ENCODE measurements around the gene XKR8. TPM values are rescaled to one million over a fixed set of nuclear protein-coding genes. Genes with fewer than 3 reads are reported as not detected.

Gene XKR8
- total RNA-seq, 2 donors from 2014 or later: 7.1 to 9.8 TPM

DNA sequence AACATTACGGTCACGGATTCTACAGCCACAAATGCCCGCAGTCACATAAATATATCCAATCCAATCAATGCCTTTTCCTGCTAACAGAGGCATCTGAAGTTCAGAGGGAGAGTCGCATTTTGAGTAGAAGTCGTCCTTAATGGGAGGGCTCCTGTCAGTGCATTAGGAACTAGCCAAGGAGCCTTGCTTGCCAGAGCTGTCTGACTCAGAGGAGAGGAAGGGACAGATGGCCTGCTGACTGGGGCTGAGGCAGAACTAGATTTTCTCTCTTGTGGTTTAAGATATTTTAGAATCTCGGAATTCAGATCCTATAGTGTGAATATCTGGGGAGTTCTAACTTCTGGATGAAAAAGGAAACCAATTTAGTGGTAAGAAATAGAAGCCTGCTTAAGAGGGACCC, 10.6 kb downstream of the XKR8 start:
- TF ChIP-seq, protein P1, sequence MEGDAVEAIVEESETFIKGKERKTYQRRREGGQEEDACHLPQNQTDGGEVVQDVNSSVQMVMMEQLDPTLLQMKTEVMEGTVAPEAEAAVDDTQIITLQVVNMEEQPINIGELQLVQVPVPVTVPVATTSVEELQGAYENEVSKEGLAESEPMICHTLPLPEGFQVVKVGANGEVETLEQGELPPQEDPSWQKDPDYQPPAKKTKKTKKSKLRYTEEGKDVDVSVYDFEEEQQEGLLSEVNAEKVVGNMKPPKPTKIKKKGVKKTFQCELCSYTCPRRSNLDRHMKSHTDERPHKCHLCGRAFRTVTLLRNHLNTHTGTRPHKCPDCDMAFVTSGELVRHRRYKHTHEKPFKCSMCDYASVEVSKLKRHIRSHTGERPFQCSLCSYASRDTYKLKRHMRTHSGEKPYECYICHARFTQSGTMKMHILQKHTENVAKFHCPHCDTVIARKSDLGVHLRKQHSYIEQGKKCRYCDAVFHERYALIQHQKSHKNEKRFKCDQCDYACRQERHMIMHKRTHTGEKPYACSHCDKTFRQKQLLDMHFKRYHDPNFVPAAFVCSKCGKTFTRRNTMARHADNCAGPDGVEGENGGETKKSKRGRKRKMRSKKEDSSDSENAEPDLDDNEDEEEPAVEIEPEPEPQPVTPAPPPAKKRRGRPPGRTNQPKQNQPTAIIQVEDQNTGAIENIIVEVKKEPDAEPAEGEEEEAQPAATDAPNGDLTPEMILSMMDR (IDR thresholded peaks at IDR 0.05): no peak
- Histone ChIP-seq H3K36me3 (peaks cover 5% of the 10 kb centered on the region), H3K9ac (ENCODE audit: low read depth in 2 of 2, low read length in 2 of 2) (no peak overlapping the region), H3K27ac (no peak overlapping the region), H3K9me3 (no peaks in the 10 kb centered on the region), H3K4me3 (no peak overlapping the region), H3K4me1 (no peaks in the 10 kb centered on the region), H3K27me3 (no peaks in the 10 kb centered on the region)
- no peak for DNase-seq
- intact Hi-C loops (cut with DNase I): no loop called here

- TF ChIP-seq, protein P1 (IDR thresholded peaks at IDR 0.05): no peak
- intact Hi-C loops (cut with DNase I): no loop called here
- no peaks in the 10 kb centered on the region for H3K9me3 ChIP-seq
- H3K9ac ChIP-seq (ENCODE audit: low read depth in 2 of 2, low read length in 2 of 2): no peak overlapping the region
- H3K27me3 ChIP-seq: no peaks in the 10 kb centered on the region
- H3K4me1 ChIP-seq: no peaks in the 10 kb centered on the region
- H3K27ac ChIP-seq: no peak overlapping the region
- no peak overlapping the region for H3K4me3 ChIP-seq
- peaks cover 5% of the 10 kb centered on the region for H3K36me3 ChIP-seq
- no peak for DNase-seq
These were observed 11.9 kb downstream of the XKR8 start for GRCh38 chr1:27971674-27972073.

- intact Hi-C loops (cut with DNase I): no loop called here
These were observed 12.4 kb downstream of the XKR8 start for GRCh38 chr1:27972141-27972540.

DNA sequence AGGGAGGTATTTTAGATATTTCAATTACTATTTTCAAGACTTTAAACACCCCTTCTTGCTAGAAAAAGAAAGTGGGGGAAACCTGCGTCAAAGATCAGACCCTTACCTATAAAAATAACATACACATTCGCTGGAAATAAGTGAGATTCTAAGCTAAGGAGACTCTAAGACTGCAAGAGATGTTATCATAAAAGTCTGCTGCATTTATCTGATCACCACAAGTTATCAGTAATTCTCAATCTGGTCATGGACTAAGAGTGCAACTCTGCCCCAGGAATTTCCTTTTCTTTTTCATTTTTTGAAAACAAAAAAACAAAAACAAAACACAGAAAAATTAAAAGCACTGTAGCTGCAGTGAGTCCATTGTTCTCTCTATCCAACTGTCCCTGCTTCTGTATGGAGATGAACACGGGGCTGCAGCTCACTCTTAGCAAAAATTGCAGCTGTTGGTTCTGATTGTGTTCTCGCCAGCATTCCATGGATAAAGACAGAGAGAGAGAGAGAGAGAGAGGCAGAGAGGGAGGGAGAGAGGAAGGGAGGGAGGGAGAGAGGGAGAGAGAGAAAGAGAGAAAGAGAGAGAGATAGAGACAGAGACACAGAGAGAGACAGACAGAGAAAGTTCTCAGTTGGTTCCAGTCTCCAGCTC, 14.1 kb downstream of the XKR8 start:
- no peak overlapping the region for H3K4me3 ChIP-seq
- H3K27ac ChIP-seq: no peak overlapping the region
- intact Hi-C loops (cut with DNase I): no loop called here
- TF ChIP-seq, protein P1 (IDR thresholded peaks at IDR 0.05): no peak
- H3K9ac ChIP-seq (ENCODE audit: low read depth in 2 of 2, low read length in 2 of 2): no peak overlapping the region
- no peaks in the 10 kb centered on the region for H3K36me3 ChIP-seq
- DNase-seq: no peak
- H3K4me1 ChIP-seq: no peaks in the 10 kb centered on the region
- H3K9me3 ChIP-seq: no peaks in the 10 kb centered on the region
- H3K27me3 ChIP-seq: no peaks in the 10 kb centered on the region

More at GRCh38 chr1:27972141-27972540, 12.4 kb downstream of the XKR8 start:
- Histone ChIP-seq H3K9me3 (no peaks in the 10 kb centered on the region), H3K4me1 (no peaks in the 10 kb centered on the region), H3K27me3 (no peaks in the 10 kb centered on the region), H3K36me3 (peaks cover 5% of the 10 kb centered on the region), H3K4me3 (no peak overlapping the region), H3K9ac (ENCODE audit: low read depth in 2 of 2, low read length in 2 of 2) (no peak overlapping the region), H3K27ac (no peak overlapping the region)
- TF ChIP-seq, protein P1 (IDR thresholded peaks at IDR 0.05): no peak
- no peak for DNase-seq

DNA sequence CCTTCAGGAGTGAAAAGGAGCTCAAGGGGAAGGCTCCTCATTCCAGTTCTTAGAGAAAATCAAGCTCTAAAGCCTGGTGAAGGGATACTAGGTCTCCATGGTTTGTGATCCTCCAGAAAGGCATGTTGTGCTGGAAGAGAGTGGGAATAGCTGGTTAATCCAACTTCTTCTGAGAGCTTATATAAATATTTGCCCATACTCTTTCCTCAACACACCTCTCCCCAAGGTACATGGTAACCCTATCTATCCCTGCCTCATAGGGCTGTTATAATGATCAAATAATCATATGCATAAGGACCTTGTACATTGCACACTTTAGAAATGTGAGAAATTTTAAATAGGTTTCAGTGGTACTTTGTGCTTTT, 14.6 kb downstream of the XKR8 start:
- H3K9ac ChIP-seq (ENCODE audit: low read depth in 2 of 2, low read length in 2 of 2): no peak overlapping the region
- DNase-seq: no peak
- no peaks in the 10 kb centered on the region for H3K36me3 ChIP-seq
- no peaks in the 10 kb centered on the region for H3K4me1 ChIP-seq
- no peak overlapping the region for H3K27ac ChIP-seq
- TF ChIP-seq, protein P1 (IDR thresholded peaks at IDR 0.05): no peak
- no peaks in the 10 kb centered on the region for H3K27me3 ChIP-seq
- no peak overlapping the region for H3K4me3 ChIP-seq
- H3K9me3 ChIP-seq: no peaks in the 10 kb centered on the region
- intact Hi-C loops (cut with DNase I): no loop called here
